Measurements from ENCODE around the gene ARHGEF11.

Gene ARHGEF11

GRCh38 chr1:156895927-156896326 lies 149.6 kb downstream of the ARHGEF11 start:
- no peak for DNase-seq (ENCODE audit: low spot score)
- no peak for TF ChIP-seq CTCF (IDR thresholded peaks at IDR 0.05; ENCODE audit: extremely low read depth, missing control alignments)

- TF ChIP-seq CTCF (IDR thresholded peaks at IDR 0.05; ENCODE audit: extremely low read depth, missing control alignments) = no peak
- no peak for DNase-seq (ENCODE audit: low spot score)
These were observed 150.1 kb downstream of the ARHGEF11 start for GRCh38 chr1:156895455-156895812.

- no peak for DNase-seq (ENCODE audit: low spot score)
These were observed 150.7 kb downstream of the ARHGEF11 start for GRCh38 chr1:156894711-156895454.

GRCh38 chr1:156894001-156894400 lies 151.5 kb downstream of the ARHGEF11 start:
- no peak for TF ChIP-seq CTCF (IDR thresholded peaks at IDR 0.05; ENCODE audit: extremely low read depth, missing control alignments)
- no peak for DNase-seq (ENCODE audit: low spot score)

More at GRCh38 chr1:156894711-156895454, 150.7 kb downstream of the ARHGEF11 start:
- no peak for TF ChIP-seq CTCF (IDR thresholded peaks at IDR 0.05; ENCODE audit: extremely low read depth, missing control alignments)

GRCh38 chr1:156893048-156893953 lies 152.2 kb downstream of the ARHGEF11 start, which contains the start of gene PEAR1:
Gene PEAR1 (plus strand): TSS chr1:156893718. CDS start chr1:156903927, 10,209 bp downstream.
- no peak for DNase-seq (ENCODE audit: low spot score)
- no peak for TF ChIP-seq CTCF (IDR thresholded peaks at IDR 0.05; ENCODE audit: extremely low read depth, missing control alignments)

GRCh38 chr1:156892190-156893047 lies 153.1 kb downstream of the ARHGEF11 start:
- peak; percentile 72 for TF ChIP-seq CTCF (IDR thresholded peaks at IDR 0.05; ENCODE audit: extremely low read depth, missing control alignments)
- DNase-seq (ENCODE audit: low spot score) = peak; percentile 88
